H1 (cell line): Measurements from ENCODE around the gene TMUB1. TPM values are rescaled to one million over a fixed set of nuclear protein-coding genes. Genes with fewer than 3 reads are reported as not detected.

Experiments
- RAD21 ChIP-seq, 2 experiments: IDR thresholded peaks in 1 of 2; conservative IDR thresholded peaks in 1 of 2; 2 replicates each; pipeline ENCODE4 v1.6.1; 2011; ENCODE audit warnings: low read depth in 2 of 2, low read length in 2 of 2, improper control_type of control experiment in 1 of 2, inconsistent platforms in 1 of 2, mild to moderate bottlenecking in 1 of 2, moderate library complexity in 1 of 2
- polyA plus RNA-seq, 7 experiments: library from polyadenylated mRNA; depleted of rRNA in 3 of 7; stranded (reverse) in 5 of 7; unstranded in 2 of 7; fragments of >200 nt in 5 of 7; fragments of 200-250 nt in 2 of 7; gene quantifications; 1 replicate in 5 of 7; 2 replicates in 1 of 7; 4 replicates in 1 of 7; pipeline versions ENCODE4 v1.2.1 to v1.2.3, GENCODE V29; 2011 to 2013; ENCODE audit warnings: missing spikeins in 2 of 7, mixed read lengths in 2 of 7
- total RNA-seq: library from RNA; stranded (reverse); fragmentation: NEBNext Ultra II Directional; extraction: Animal tissue kit (Norgen Biotek cat#: 25700); gene quantifications from 2 replicates; pipeline ENCODE4 v1.2.1, GENCODE V29; 2021
- TF ChIP-seq, protein P1 (sequence below): IDR thresholded peaks from 2 replicates; pipeline ENCODE4 v1.6.1; 2012; ENCODE audit warnings: inconsistent platforms

Gene TMUB1
- total and polyA plus RNA-seq, 2 of the 8 experiments (the other 6 are each of a cell fraction or from before 2014, with no cell fraction given): 41.4 to 56.2 TPM

DNA sequence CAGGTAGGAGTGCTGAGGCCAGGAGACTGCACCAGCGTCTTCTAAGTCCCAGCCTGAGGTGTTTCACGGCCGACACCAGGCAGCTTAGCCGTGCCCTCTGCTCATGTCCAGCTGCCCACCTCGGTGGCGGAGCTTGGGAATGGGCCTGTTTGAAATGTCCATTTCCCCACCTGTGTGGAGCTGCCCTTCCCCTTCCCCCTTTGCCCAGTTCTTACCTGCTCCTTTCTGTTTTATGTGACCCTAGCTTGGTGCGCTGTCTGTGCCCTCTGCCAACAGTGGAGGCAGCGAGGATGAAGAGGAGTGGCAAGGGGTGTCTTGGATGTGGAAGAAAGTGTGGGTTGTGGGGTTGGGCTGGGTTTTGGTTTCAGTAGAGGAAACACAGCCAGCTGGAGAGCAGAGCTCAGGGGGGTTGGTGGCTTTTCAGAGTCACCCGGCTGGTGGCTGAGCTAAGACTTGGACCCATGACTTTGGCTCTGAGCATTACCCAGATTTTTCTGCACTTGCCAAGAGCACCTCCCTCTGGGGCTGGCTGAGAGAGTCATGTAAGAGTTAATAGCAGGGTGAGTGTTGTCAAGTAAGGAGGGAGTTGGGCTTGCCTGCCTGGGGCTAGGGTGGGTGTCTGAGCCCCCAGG is 46.8 kb upstream of the TMUB1 start (continued):
- no peak for TF ChIP-seq RAD21 (IDR thresholded peaks at IDR 0.05 in 1 of 2, conservative IDR thresholded peaks at IDR 0.05 in 1 of 2; ENCODE audit: low read depth in 2 of 2, low read length in 2 of 2)
- TF ChIP-seq, protein P1, sequence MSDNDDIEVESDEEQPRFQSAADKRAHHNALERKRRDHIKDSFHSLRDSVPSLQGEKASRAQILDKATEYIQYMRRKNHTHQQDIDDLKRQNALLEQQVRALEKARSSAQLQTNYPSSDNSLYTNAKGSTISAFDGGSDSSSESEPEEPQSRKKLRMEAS: no peak
